Mucosa of stomach (tissue), 1 donor: ENCODE results near the gene TFCP2L1.
"Not testable (repeated sequence)": the region's sequence is repeated elsewhere in the genome, so short reads cannot be mapped to it uniquely, and the experiment has no call there.

Source experiments
- H3K27me3 ChIP-seq: one replicate; pipeline ENCODE4 v1.7.0; 2013; ENCODE audit warnings: mild to moderate bottlenecking, low read length; ENCODE audit not compliant: control insufficient read depth, insufficient read depth
- H3K36me3 ChIP-seq: one replicate; pipeline ENCODE4 v1.7.0; 2013; ENCODE audit warnings: low read length; ENCODE audit not compliant: control insufficient read depth, insufficient read depth
- H3K4me1 ChIP-seq: one replicate; pipeline ENCODE4 v1.7.0; 2013; ENCODE audit warnings: mild to moderate bottlenecking, low read length; ENCODE audit not compliant: control insufficient read depth, insufficient read depth
- H3K4me3 ChIP-seq: one replicate; pipeline ENCODE4 v1.7.0; 2013; ENCODE audit warnings: low read length
- H3K9ac ChIP-seq: one replicate; pipeline ENCODE4 v1.7.0; 2013; ENCODE audit warnings: mild to moderate bottlenecking, low read length, moderate library complexity
- H3K9me3 ChIP-seq: one replicate; pipeline ENCODE4 v1.7.0; 2013; ENCODE audit warnings: mild to moderate bottlenecking, low read length, moderate library complexity; ENCODE audit not compliant: control insufficient read depth
- donor health status: Pancreatic carcinoma.

TFCP2L1 gene

DNA sequence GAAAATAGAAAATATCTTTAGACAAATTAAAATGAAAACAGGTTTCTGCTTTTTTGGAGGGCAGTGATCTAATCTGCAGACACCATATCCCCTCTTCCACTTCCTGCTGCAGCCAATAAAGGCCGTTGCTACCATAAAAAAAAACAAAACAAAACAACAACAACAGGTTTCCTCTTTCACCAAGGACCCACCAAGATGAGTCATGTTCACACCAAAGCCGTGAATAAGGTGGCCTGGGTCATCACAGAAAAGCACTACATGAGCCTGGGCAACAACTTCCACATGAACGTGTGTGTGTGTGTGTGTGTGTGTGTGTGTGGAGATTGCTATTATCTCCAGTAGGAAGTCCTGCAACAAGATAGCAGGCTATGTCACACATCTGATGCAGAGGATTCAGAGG, 24.8 kb upstream of the TFCP2L1 start:
- Histone ChIP-seq H3K9me3 (no peaks in the 10 kb centered on the region), H3K9ac (no peak overlapping the region), H3K4me3 (no peak overlapping the region), H3K36me3 (no peaks in the 10 kb centered on the region), H3K4me1 (no peaks in the 10 kb centered on the region), H3K27me3 (no peaks in the 10 kb centered on the region)

DNA sequence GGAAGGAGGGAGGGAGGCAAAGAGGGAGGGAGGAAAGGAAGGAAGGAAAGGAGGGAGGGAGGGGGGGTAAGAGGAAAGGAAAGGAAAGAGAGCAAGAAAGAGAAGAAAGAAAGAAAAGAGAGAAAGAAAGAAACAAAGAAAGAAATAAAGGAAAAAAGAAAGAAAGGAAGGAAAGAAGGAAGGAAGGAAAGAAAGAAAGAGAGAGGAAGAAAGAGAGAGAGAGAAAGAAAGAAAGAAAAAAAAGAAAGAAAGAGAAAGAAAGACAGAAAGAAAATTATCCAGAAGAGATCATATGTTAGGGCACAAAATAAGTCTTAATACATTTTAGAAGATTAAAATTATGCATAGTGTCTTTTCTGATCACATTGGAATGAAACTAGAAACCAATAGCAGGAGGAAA, 24.3 kb upstream of the TFCP2L1 start:
- Histone ChIP-seq H3K4me1 (no peaks in the 10 kb centered on the region), H3K36me3 (no peaks in the 10 kb centered on the region), H3K4me3 (no peak overlapping the region), H3K9me3 (no peaks in the 10 kb centered on the region), H3K27me3 (no peaks in the 10 kb centered on the region), H3K9ac (no peak overlapping the region)

DNA sequence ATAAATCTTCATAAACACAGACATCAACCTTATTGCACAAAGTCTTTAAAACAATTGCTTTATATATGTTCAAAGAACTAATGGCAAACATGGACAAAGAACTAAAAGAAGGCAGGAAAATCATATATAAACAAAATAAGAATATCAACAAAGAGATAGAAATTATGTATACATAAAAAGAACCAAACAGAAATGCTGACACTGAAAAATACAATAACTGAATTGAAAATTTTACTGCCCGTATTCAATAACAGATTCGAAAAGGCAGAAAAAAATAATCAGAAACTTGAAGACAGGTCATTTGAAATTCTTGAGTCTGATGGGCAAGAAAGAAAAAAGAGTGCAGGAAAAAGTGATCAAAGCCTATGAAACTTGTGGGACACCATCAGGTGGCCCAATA, 22.0 kb upstream of the TFCP2L1 start:
- no peak overlapping the region for H3K4me3 ChIP-seq
- no peaks in the 10 kb centered on the region for H3K36me3 ChIP-seq
- H3K9me3 ChIP-seq, result no peaks in the 10 kb centered on the region
- peaks cover 6% of the 10 kb centered on the region for H3K4me1 ChIP-seq
- no peaks in the 10 kb centered on the region for H3K27me3 ChIP-seq
- no peak overlapping the region for H3K9ac ChIP-seq

DNA sequence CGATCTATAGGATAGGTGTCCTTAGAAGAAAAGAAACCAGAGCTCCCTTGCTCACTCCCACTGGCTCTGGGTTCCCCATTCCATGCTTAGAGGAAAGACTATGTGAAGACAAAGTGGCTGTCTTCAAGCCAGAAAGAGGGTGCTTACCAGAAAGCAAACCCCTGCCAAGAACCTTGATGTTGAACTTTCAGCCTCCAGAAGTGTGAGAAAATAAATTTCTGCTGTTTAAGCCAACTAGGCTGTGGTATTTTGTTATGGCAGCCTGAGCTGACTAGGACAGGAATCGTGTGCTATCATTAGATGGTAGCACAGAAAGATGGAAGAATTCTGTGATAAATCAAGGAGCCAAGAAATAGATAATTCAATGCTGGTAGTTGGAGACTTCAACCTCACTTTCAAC, 19.9 kb upstream of the TFCP2L1 start:
- Histone ChIP-seq H3K9me3 (no peaks in the 10 kb centered on the region), H3K36me3 (no peaks in the 10 kb centered on the region), H3K27me3 (no peaks in the 10 kb centered on the region), H3K4me1 (peaks cover 6% of the 10 kb centered on the region), H3K9ac (no peak overlapping the region), H3K4me3 (no peak overlapping the region)

DNA sequence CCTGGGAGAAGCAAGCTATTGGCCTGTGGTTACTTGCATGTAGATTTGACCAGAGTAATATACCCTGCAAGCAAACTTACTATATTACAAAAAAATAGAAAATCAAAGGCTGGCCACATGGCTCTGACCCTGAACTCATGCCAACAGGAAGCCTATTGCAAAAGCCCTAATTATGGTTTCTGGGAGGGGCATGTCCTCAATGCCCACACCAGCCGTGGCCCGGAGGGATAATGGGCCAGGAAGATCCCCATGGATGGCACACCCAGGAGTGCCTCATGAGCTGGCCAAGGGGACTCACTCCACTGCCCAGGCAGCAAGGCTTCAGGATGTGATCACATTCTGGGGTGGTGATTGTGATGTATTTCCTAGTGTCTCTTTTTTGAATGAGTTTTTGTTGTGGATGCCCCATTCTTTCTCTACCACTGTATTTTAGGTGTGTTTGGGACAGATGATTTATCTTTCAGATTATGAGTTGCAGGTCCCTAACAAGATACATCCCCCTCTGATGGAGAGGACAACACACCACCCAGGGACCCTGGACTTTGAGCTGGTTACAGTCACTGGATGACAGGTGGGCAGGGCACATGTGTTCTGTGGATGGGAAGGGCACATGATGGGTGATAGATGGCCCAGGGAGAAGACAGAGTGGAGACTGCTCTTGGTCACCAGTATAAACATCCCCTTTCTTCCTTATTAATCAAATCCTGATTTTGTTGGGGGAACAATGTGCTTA, 18.7 kb upstream of the TFCP2L1 start:
- H3K9ac ChIP-seq, result no peak overlapping the region
- no peaks in the 10 kb centered on the region for H3K27me3 ChIP-seq
- no peaks in the 10 kb centered on the region for H3K36me3 ChIP-seq
- H3K4me1 ChIP-seq, result peaks cover 6% of the 10 kb centered on the region
- H3K9me3 ChIP-seq, result no peaks in the 10 kb centered on the region
- H3K4me3 ChIP-seq, result no peak overlapping the region

DNA sequence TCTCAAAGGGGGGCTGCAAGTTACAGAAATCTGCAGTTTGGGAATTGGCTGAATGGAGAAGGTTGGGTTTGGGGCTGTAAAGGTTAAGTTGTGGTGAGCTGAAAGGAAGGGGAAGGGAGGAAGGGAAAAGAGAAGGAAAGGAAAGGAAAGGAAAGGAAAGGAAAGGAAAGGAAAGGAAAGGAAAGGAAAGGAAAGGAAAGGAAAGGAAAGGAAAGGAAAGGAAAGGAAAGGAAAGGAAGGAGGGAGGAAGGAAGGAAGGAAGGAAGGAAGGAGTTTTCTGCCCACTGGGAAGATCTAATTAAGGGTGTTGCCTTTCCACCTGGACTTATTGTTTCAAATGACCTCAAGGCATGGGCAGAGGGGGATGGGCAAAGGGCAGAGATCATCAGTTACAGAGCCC, 16.2 kb upstream of the TFCP2L1 start:
- not testable (repeated sequence) for H3K27me3 ChIP-seq, H3K9ac ChIP-seq, H3K4me3 ChIP-seq, H3K36me3 ChIP-seq, H3K9me3 ChIP-seq, H3K4me1 ChIP-seq

DNA sequence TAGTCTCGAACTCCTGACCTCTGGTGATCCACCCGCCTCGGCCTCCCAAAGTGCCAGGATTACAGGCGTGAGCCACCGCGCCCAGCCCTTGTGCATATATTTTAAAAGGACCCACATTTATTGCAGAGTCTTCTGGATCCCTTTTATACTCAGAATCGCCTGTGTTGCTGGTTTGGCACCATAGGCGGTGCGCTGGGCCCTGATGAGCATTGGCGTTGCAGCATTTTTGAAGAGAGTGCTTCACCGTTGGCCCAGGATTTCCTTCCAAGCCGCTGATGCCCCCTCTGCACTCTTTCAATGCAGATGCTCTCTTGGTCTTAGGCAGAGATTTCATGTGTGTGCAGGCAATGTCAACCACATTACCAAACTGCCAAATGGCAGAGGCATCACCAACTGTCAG, 13.5 kb upstream of the TFCP2L1 start:
- H3K36me3 ChIP-seq, result no peaks in the 10 kb centered on the region
- H3K27me3 ChIP-seq, result no peaks in the 10 kb centered on the region
- no peaks in the 10 kb centered on the region for H3K9me3 ChIP-seq
- no peak overlapping the region for H3K4me3 ChIP-seq
- peaks cover 9% of the 10 kb centered on the region for H3K4me1 ChIP-seq
- H3K9ac ChIP-seq, result no peak overlapping the region

DNA sequence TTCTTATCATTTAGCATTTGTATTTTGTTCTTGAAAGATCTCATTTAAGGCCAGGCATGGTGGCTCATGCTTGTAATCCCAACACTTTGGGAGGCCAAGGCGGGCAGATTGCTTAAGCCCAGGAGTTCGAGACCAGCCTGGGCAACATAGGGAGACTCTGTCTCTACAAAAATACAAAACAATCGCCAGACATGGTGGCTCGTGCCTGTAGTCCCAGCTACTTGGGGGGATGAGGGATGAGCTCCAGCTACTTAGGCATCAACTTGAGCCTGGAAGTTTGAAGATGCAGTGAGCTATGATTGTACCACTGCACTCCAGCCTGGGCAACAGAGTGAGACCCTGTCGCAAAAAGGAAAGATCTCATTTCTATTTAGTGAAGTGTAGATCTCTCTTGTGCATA, 12.9 kb upstream of the TFCP2L1 start:
- H3K4me3 ChIP-seq, H3K9ac ChIP-seq, H3K9me3 ChIP-seq, H3K36me3 ChIP-seq, H3K27me3 ChIP-seq: not testable (repeated sequence)
- H3K4me1 ChIP-seq, result peaks cover 15% of the 10 kb centered on the region

DNA sequence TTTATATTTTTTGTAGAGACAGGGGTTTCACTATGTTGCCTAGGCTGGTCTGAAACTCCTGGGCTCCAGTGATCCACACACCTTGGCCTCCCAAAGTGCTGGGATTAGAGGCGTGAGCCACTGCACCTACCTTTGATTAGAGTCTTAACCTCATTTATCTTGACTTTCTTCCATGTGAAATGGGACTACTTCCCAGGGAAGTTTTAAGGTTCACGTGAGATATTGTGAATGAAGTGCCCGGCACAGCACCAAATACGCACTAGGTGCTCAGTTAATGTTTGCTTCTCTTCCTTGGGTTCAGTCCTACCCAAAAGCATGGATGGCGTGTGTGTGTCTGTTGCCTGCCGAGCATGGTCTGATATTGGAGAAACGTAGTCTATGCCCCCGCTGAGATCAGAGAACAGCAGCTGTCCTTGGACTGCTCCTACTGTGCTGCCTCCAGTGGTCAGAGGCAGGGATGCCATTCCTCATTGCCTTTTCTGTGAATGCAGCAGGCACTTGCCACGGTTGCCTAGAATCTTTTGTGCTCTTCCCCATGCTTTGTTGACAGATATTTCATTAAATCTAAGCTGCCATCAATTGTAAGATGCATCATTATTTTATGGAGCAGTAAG, 12.3 kb upstream of the TFCP2L1 start:
- Histone ChIP-seq H3K27me3 (no peaks in the 10 kb centered on the region), H3K36me3 (no peaks in the 10 kb centered on the region), H3K4me1 (peaks cover 20% of the 10 kb centered on the region), H3K4me3 (no peak overlapping the region), H3K9me3 (no peaks in the 10 kb centered on the region), H3K9ac (no peak overlapping the region)

DNA sequence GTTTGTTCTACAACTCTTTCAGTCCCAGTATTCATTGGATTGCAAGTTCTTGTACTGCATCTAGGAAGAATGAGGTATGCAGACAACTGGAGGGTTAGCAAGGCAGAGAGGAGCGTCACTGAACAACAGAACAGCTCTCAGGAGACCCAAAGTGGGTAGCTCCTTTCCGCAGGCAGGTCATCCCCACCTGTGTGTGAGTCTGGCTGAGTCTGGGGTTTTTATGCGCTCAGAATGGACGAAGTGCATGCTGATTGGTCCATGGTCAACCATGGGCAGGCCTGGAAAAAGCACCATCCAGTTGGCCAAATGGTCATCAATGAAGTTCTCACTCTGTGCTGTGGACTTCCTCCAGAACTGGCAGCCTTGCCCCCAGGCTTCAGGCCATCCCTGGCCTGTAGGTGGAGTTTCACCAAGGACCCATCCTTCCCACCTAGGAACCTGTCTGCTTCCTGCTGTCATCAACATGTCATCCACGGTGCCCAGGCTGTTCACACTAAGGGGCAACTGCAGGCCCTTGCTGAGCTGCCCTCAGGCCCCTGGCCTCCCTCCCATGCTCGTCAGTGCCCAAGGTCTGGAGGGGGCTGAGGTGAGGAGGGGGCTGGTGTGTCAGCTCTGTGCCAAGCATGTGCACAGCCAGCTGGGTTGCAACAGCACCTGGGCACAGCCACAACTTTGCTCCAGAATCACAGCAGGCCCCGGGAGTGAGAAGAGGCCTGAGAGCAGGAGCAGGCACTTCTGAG, 11.1 kb upstream of the TFCP2L1 start:
- H3K4me1 ChIP-seq, result peaks cover 22% of the 10 kb centered on the region
- H3K9me3 ChIP-seq, result no peaks in the 10 kb centered on the region
- no peaks in the 10 kb centered on the region for H3K36me3 ChIP-seq
- no peaks in the 10 kb centered on the region for H3K27me3 ChIP-seq
- no peak overlapping the region for H3K9ac ChIP-seq
- no peak overlapping the region for H3K4me3 ChIP-seq

DNA sequence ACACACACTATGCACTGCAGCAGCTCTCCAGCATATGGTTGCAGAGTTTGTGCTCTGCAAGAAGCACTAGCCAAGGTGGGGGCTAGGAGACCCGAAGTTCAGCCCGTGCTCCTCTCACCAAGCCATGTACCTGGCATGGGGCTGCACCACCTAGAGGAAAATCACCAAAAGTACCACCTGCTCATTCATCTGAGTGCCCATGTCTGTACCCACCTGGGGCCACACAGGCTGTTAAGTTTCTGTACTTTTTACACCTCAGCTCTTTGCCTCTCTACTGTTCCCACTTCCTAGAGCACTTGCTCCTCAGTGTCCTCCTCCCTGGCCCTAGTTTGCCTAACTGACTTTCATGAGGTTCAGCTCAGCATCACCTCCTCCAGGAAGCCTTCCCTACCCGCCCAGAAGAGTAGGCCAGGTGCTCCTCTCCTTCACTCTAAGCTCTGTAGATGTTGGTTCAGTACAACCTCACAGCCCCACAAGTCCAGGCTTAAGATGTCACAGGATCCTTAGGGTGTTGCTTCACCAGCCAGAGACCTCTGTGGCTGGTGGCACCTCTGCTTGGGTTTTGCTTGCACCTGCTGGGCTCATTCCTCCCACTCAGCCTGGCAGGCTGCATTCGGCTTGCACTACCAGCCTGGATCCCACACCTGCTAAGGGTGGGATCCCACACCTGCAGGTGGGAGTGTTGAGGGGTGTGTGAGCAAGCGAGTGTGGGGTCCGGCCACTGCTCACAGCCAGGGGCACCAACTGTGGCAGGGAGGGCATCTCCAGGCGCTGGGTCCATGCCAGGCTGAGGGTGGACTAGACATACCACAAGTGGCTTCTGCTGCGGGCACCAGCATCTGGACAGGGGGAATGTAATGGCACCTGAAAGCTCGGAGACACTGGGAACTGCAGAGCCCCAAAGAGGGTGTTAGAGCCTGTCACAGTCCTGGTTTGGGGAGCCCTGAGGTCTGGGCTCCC, 10.2 kb upstream of the TFCP2L1 start:
- H3K9me3 ChIP-seq, result no peaks in the 10 kb centered on the region
- H3K4me3 ChIP-seq, result no peak overlapping the region
- no peaks in the 10 kb centered on the region for H3K27me3 ChIP-seq
- H3K4me1 ChIP-seq, result peaks cover 22% of the 10 kb centered on the region
- no peaks in the 10 kb centered on the region for H3K36me3 ChIP-seq
- H3K9ac ChIP-seq, result no peak overlapping the region
